Measurements from ENCODE around the gene ATP5MC2.
"Not testable (repeated sequence)": the region's sequence is repeated elsewhere in the genome, so short reads cannot be mapped to it uniquely, and the experiment has no call there.

- TF ChIP-seq CBFB (IDR thresholded peaks at IDR 0.05; ENCODE audit: low read depth); CTCF (IDR thresholded peaks at IDR 0.05 in 2 of 3, conservative IDR thresholded peaks at IDR 0.05 in 1 of 3; ENCODE audit: control insufficient read depth in 2 of 3, extremely low read depth in 1 of 3, insufficient read depth in 1 of 3, low read depth in 3 of 3, low read length in 3 of 3); BRCA1 (IDR thresholded peaks at IDR 0.05; ENCODE audit: low read depth, low read length); CEBPB (IDR thresholded peaks at IDR 0.05; ENCODE audit: borderline replicate concordance in 1 of 2, low read depth in 2 of 2, low read length in 2 of 2); E2F4 (IDR thresholded peaks at IDR 0.05; ENCODE audit: low read depth, low read length); USF2 (IDR thresholded peaks at IDR 0.05; ENCODE audit: borderline replicate concordance, low read depth, low read length); FOXK2 (IDR thresholded peaks at IDR 0.05); PRDM15 (CRISPR knock-in tag; IDR thresholded peaks at IDR 0.05); GABPA (IDR thresholded peaks at IDR 0.05; ENCODE audit: low read depth): not testable (repeated sequence)
Observed at GRCh38 chr12:53718567-53718966, 42.7 kb upstream of the ATP5MC2 start.
